ENCODE data around the gene COPZ2.

COPZ2 gene

DNA sequence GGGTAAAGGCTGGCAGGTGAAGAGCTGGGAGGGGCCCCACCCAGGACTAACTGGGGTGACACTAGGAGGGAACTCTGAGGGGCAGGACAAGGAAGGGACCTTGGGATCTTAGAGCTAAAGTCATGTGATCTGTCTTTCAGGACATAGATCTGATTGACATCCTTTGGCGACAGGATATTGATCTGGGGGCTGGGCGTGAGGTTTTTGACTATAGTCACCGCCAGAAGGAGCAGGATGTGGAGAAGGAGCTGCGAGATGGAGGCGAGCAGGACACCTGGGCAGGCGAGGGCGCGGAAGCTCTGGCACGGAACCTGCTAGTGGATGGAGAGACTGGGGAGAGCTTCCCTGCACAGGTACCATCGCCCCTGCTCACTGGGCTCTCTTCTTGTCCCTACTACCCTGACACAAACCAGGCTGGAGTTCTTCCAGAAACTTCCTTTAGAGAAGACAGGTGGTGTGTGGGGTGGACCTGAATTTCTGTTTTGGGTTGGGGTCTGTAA lies 18.7 kb upstream of the COPZ2 start:
- Histone ChIP-seq H2AFZ (ENCODE audit: low read length) (no peak overlapping the region), H3K79me2 (ENCODE audit: insufficient read depth, low read length) (peaks cover 5% of the 10 kb centered on the region; the same call in 1 of the 2 replicates), H3K36me3 (ENCODE audit: insufficient read depth, low read length) (peaks cover 90% of the 10 kb centered on the region), H3K9ac (ENCODE audit: low read length) (peak overlapping the region; percentile 45), H3K27ac (ENCODE audit: low read depth, low read length, poor library complexity, severe bottlenecking) (peak overlapping the region; percentile 77), H3F3A (ENCODE audit: insufficient read depth, low read length) (no peaks in the 10 kb centered on the region), H4K20me1 (ENCODE audit: insufficient read depth, low read length) (no peaks in the 10 kb centered on the region), H3K9me2 (ENCODE audit: low read depth, low read length) (no peaks in the 10 kb centered on the region), H3K4me3 (ENCODE audit: low read depth, low read length, poor library complexity, severe bottlenecking) (no peak overlapping the region), H3K4me1 (ENCODE audit: insufficient read depth, low read length, severe bottlenecking) (peaks cover 51% of the 10 kb centered on the region), H3K4me2 (ENCODE audit: low read length) (peak overlapping the region; percentile 35), H3K9me3 (ENCODE audit: low read length) (no peaks in the 10 kb centered on the region), H3K27me3 (ENCODE audit: insufficient read depth, low read length) (no peaks in the 10 kb centered on the region)
- no peak for TF ChIP-seq EZH2 (IDR thresholded peaks at IDR 0.05; ENCODE audit: borderline replicate concordance, low read length)
- no peak for TF ChIP-seq CTCF (IDR thresholded peaks at IDR 0.05; ENCODE audit: low read length)

GRCh38 chr17:48055531-48056245 lies 18.1 kb upstream of the COPZ2 start:
- Histone ChIP-seq H3F3A (ENCODE audit: insufficient read depth, low read length) (no peaks in the 10 kb centered on the region), H4K20me1 (ENCODE audit: insufficient read depth, low read length) (no peaks in the 10 kb centered on the region), H3K9me2 (ENCODE audit: low read depth, low read length) (no peaks in the 10 kb centered on the region), H3K4me2 (ENCODE audit: low read length) (peak overlapping the region; percentile 35), H3K4me3 (ENCODE audit: low read depth, low read length, poor library complexity, severe bottlenecking) (no peak overlapping the region), H2AFZ (ENCODE audit: low read length) (no peak overlapping the region), H3K9ac (ENCODE audit: low read length) (peak overlapping the region; percentile 45), H3K9me3 (ENCODE audit: low read length) (no peaks in the 10 kb centered on the region), H3K36me3 (ENCODE audit: insufficient read depth, low read length) (peaks cover 92% of the 10 kb centered on the region), H3K79me2 (ENCODE audit: insufficient read depth, low read length) (peaks cover 5% of the 10 kb centered on the region; the same call in 1 of the 2 replicates), H3K4me1 (ENCODE audit: insufficient read depth, low read length, severe bottlenecking) (peaks cover 57% of the 10 kb centered on the region), H3K27me3 (ENCODE audit: insufficient read depth, low read length) (no peaks in the 10 kb centered on the region), H3K27ac (ENCODE audit: low read depth, low read length, poor library complexity, severe bottlenecking) (peak overlapping the region; percentile 77)
- no peak for TF ChIP-seq EZH2 (IDR thresholded peaks at IDR 0.05; ENCODE audit: borderline replicate concordance, low read length)
- no peak for TF ChIP-seq CTCF (IDR thresholded peaks at IDR 0.05; ENCODE audit: low read length)

GRCh38 chr17:48054238-48055185 lies 16.9 kb upstream of the COPZ2 start:
- Histone ChIP-seq H3K4me1 (ENCODE audit: insufficient read depth, low read length, severe bottlenecking) (peaks cover 69% of the 10 kb centered on the region), H3K4me2 (ENCODE audit: low read length) (peak overlapping the region; percentile 35; the same call in 1 of the 2 replicates), H3F3A (ENCODE audit: insufficient read depth, low read length) (no peaks in the 10 kb centered on the region), H4K20me1 (ENCODE audit: insufficient read depth, low read length) (no peaks in the 10 kb centered on the region), H3K79me2 (ENCODE audit: insufficient read depth, low read length) (peaks cover 10% of the 10 kb centered on the region; the same call in 1 of the 2 replicates), H3K36me3 (ENCODE audit: insufficient read depth, low read length) (peaks cover 87% of the 10 kb centered on the region), H3K4me3 (ENCODE audit: low read depth, low read length, poor library complexity, severe bottlenecking) (no peak overlapping the region), H3K9me2 (ENCODE audit: low read depth, low read length) (no peaks in the 10 kb centered on the region), H3K9me3 (ENCODE audit: low read length) (no peaks in the 10 kb centered on the region), H3K27ac (ENCODE audit: low read depth, low read length, poor library complexity, severe bottlenecking) (peak overlapping the region; percentile 77), H3K9ac (ENCODE audit: low read length) (no peak overlapping the region; the same call in 1 of the 2 replicates), H2AFZ (ENCODE audit: low read length) (no peak overlapping the region), H3K27me3 (ENCODE audit: insufficient read depth, low read length) (no peaks in the 10 kb centered on the region)
- TF ChIP-seq CTCF (IDR thresholded peaks at IDR 0.05; ENCODE audit: low read length) (no peak), EZH2 (IDR thresholded peaks at IDR 0.05; ENCODE audit: borderline replicate concordance, low read length) (no peak)

All from OCI-LY1 (cell line).